Measurements from ENCODE around the gene ESYT1. TPM values are rescaled to one million over a fixed set of nuclear protein-coding genes. Genes with fewer than 3 reads are reported as not detected.
A peak's percentile ranks its signal among the peaks of the same experiment; 100 is the strongest.

The ESYT1 gene
- total RNA-seq, 1 experiment from 2014 or later: 91.1 TPM

DNA sequence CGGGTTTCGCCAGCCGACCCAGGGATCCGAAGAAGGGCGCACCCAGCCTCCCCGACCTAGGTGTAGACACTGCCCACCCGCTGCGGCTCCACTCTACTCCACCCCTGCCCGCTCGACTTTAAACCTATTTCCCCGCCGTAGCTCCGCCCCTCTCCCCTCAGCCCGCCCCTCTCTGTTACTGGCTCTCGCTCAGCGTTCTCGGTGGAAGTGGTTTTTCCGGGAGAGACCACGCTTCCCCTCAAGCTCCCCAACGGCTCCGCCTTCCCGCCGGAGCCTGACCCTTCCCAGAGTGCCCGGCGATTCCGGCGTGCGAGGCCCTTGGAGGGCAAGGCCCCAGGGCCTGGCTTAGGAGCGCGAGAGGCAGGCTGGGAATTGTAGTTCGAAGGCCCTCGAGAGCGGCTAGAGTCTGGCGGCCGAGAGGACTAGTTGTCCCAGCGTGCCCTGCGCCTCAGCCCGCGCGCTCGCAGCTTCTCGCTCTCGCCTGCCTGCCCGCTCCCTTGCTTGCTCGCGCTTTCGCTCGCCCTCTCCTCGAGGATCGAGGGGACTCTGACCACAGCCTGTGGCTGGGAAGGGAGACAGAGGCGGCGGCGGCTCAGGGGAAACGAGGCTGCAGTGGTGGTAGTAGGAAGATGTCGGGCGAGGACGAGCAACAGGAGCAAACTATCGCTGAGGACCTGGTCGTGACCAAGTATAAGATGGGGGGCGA, 23.8 kb upstream of the ESYT1 start, which contains the start of gene PA2G4:
PA2G4 (plus strand) TSS at position 451 of the 706 bp plus-strand sequence; CDS start at position 630, 179 bp downstream.
- TF ChIP-seq, protein P1, sequence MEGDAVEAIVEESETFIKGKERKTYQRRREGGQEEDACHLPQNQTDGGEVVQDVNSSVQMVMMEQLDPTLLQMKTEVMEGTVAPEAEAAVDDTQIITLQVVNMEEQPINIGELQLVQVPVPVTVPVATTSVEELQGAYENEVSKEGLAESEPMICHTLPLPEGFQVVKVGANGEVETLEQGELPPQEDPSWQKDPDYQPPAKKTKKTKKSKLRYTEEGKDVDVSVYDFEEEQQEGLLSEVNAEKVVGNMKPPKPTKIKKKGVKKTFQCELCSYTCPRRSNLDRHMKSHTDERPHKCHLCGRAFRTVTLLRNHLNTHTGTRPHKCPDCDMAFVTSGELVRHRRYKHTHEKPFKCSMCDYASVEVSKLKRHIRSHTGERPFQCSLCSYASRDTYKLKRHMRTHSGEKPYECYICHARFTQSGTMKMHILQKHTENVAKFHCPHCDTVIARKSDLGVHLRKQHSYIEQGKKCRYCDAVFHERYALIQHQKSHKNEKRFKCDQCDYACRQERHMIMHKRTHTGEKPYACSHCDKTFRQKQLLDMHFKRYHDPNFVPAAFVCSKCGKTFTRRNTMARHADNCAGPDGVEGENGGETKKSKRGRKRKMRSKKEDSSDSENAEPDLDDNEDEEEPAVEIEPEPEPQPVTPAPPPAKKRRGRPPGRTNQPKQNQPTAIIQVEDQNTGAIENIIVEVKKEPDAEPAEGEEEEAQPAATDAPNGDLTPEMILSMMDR (IDR thresholded peaks at IDR 0.05; ENCODE audit: unreplicated experiment): no peak
- DNase-seq: peak; percentile 99
- H3K27me3 Mint-ChIP-seq (ENCODE audit: unreplicated experiment): no peaks in the 10 kb centered on the region
- peak within 1 kb of the TSS; percentile 96 for H3K4me3 Mint-ChIP-seq (ENCODE audit: low read depth, unreplicated experiment)
- intact Hi-C loops (cut with micrococcal nuclease; ENCODE audit: unreplicated experiment): loop anchor here (2.0 to 5.0 kb wide), 2 partner anchors 57 to 367 kb away; no protein-coding TSS in a partner anchor
- H3K9me3 Mint-ChIP-seq (ENCODE audit: low read depth, unreplicated experiment): no peaks in the 10 kb centered on the region
- BruUV-seq (replicated peaks): no TSS peak
- H3K36me3 Mint-ChIP-seq (ENCODE audit: insufficient read depth, unreplicated experiment): peaks cover 94% of the 10 kb centered on the region
- H3K27ac Mint-ChIP-seq (ENCODE audit: unreplicated experiment): peak within 1 kb of the TSS; percentile 95
- CTCF ChIA-PET: interaction anchor here (0.6 to 2.1 kb wide), 13 partner anchors 12 to 533 kb away, joined by 3 to 23 read pairs (median 4); partner anchors contain the start of genes ERBB3, RAB5B, SMARCC2 and ZC3H10
- H3K4me1 Mint-ChIP-seq (ENCODE audit: low read depth, unreplicated experiment): peaks cover 21% of the 10 kb centered on the region

GRCh38 chr12:56104815-56105608, 23.1 kb upstream of the ESYT1 start:
- Mint-ChIP-seq H3K36me3 (ENCODE audit: insufficient read depth, unreplicated experiment) (peaks cover 94% of the 10 kb centered on the region), H3K27ac (ENCODE audit: unreplicated experiment) (peak overlapping the region; percentile 95), H3K9me3 (ENCODE audit: low read depth, unreplicated experiment) (no peaks in the 10 kb centered on the region), H3K4me1 (ENCODE audit: low read depth, unreplicated experiment) (peaks cover 21% of the 10 kb centered on the region), H3K4me3 (ENCODE audit: low read depth, unreplicated experiment) (peak overlapping the region; percentile 96), H3K27me3 (ENCODE audit: unreplicated experiment) (no peaks in the 10 kb centered on the region)
- TF ChIP-seq, protein P1 (IDR thresholded peaks at IDR 0.05; ENCODE audit: unreplicated experiment): no peak
- CTCF ChIA-PET: interaction anchor here (0.6 to 2.1 kb wide), 7 partner anchors 11 to 532 kb away, joined by 3 to 23 read pairs (median 4); partner anchors contain the start of genes ERBB3 and ZC3H10
- intact Hi-C loops (cut with micrococcal nuclease; ENCODE audit: unreplicated experiment): loop anchor here (1.0 to 5.0 kb wide), 3 partner anchors 27 to 368 kb away; no protein-coding TSS in a partner anchor
- no TSS peak for BruUV-seq (replicated peaks)
- DNase-seq: peak; percentile 41

- Mint-ChIP-seq H3K27ac (ENCODE audit: unreplicated experiment) (peak overlapping the region; percentile 95), H3K4me3 (ENCODE audit: low read depth, unreplicated experiment) (peak overlapping the region; percentile 96), H3K4me1 (ENCODE audit: low read depth, unreplicated experiment) (peaks cover 21% of the 10 kb centered on the region), H3K36me3 (ENCODE audit: insufficient read depth, unreplicated experiment) (peaks cover 94% of the 10 kb centered on the region), H3K27me3 (ENCODE audit: unreplicated experiment) (no peaks in the 10 kb centered on the region), H3K9me3 (ENCODE audit: low read depth, unreplicated experiment) (no peaks in the 10 kb centered on the region)
- no TSS peak for BruUV-seq (replicated peaks)
- DNase-seq: no peak
- intact Hi-C loops (cut with micrococcal nuclease; ENCODE audit: unreplicated experiment): loop anchor here (1.0 to 2.0 kb wide), 2 partner anchors 27 to 59 kb away; no protein-coding TSS in a partner anchor
- TF ChIP-seq, protein P1 (IDR thresholded peaks at IDR 0.05; ENCODE audit: unreplicated experiment): no peak
- CTCF ChIA-PET: interaction anchor here (1.0 to 2.1 kb wide), 3 partner anchors 13 to 26 kb away, joined by 3 to 23 read pairs (median 3); partner anchors contain the start of genes ERBB3 and ZC3H10
Measured at GRCh38 chr12:56105609-56105902, 22.5 kb upstream of the ESYT1 start.

- no peaks in the 10 kb centered on the region for H3K27me3 Mint-ChIP-seq (ENCODE audit: unreplicated experiment)
- intact Hi-C loops (cut with micrococcal nuclease; ENCODE audit: unreplicated experiment): no loop called here
- TF ChIP-seq, protein P1 (IDR thresholded peaks at IDR 0.05; ENCODE audit: unreplicated experiment): no peak
- H3K4me3 Mint-ChIP-seq (ENCODE audit: low read depth, unreplicated experiment): peak overlapping the region; percentile 96
- CTCF ChIA-PET: interaction anchor here (1.0 kb wide), 1 partner anchor 11 kb away, joined by 3 read pairs; the partner anchor contains the start of gene ZC3H10
- no peaks in the 10 kb centered on the region for H3K9me3 Mint-ChIP-seq (ENCODE audit: low read depth, unreplicated experiment)
- peaks cover 91% of the 10 kb centered on the region for H3K36me3 Mint-ChIP-seq (ENCODE audit: insufficient read depth, unreplicated experiment)
- DNase-seq: no peak
- H3K4me1 Mint-ChIP-seq (ENCODE audit: low read depth, unreplicated experiment): peaks cover 21% of the 10 kb centered on the region
- BruUV-seq (replicated peaks): no TSS peak
- H3K27ac Mint-ChIP-seq (ENCODE audit: unreplicated experiment): no peak overlapping the region
Measured at GRCh38 chr12:56107242-56107641, 20.8 kb upstream of the ESYT1 start.

Measured in Calu3 (cell line).